OCI-M2 (cell line): ENCODE results near the gene NKAIN2.
"Not testable (repeated sequence)": the region's sequence is repeated elsewhere in the genome, so short reads cannot be mapped to it uniquely, and the experiment has no call there.

Experiments used
- DNase-seq: peaks from one replicate; lab custom pipeline; 2025; ENCODE audit not compliant: unreplicated experiment; lab: John Stamatoyannopoulos, UW

The NKAIN2 gene

DNA sequence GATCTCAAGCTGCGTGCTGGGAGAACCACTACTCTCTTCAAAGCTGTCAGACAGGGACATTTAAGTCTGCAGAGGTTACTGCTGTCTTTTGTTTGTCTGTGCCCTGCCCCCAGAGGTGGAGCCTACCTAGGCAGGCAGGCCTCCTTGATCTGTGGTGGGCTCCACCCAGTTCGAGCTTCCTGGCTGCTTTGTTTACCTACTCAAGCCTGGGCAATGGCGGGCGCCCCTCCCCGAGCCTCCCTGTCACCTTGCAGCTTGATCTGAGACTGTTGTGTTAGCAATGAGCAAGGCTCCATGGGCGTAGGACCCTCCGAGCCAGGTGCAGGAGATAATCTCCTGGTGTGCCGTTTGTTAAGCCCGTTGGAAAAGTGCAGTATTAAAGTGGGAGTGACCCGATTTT, 609.0 kb downstream of the NKAIN2 start:
- DNase-seq, result not testable (repeated sequence)

GRCh38 chr6:124420116-124420840, 616.6 kb downstream of the NKAIN2 start:
- DNase-seq, result no peak

- no peak for DNase-seq
Observed at GRCh38 chr6:124423621-124424020, 620.0 kb downstream of the NKAIN2 start.

GRCh38 chr6:124430740-124431318, 627.2 kb downstream of the NKAIN2 start:
- DNase-seq, result no peak

GRCh38 chr6:124432620-124433019, 629.0 kb downstream of the NKAIN2 start:
- DNase-seq, result no peak

DNA sequence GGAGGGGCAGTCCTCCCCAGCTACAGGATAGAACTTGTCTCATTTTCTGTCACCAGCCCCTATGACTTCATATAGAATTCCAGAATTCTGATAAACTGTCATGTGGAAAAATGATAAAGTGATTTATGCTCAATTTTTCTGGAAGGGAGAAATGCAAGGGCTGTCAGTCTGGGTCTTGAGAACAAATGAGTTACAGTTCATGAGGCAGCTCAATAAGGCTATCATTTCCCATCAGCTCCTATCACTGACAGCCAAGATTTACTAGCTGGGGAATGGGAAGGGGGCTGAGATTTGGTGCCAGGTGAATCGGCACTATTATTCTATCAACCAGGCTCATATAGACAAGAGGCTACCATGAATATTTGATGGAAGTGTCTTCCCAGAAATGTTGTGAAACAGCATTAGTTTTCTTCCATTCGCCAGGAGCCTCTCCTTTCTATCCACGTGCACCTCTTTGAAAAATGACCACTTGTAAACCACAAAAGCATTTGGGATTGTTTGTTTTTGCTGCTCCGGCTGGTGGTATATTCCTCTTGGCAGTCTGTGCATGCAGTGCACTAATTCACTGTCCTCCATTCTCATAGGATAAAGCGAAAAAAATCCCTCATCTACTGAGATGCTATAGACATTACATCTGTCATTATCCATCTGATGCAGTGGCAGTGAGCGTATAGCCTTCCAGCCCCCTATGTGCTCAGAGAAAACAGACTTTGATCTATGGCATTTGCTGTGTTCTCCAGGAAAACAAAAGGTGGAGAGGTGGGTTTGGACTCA, 629.9 kb downstream of the NKAIN2 start:
- DNase-seq, result no peak

- no peak for DNase-seq
Observed at GRCh38 chr6:124434421-124434820, 630.8 kb downstream of the NKAIN2 start.

GRCh38 chr6:124436803-124437202, 633.1 kb downstream of the NKAIN2 start:
- DNase-seq, result no peak

- DNase-seq, result no peak
Observed at GRCh38 chr6:124438546-124439065, 634.9 kb downstream of the NKAIN2 start.

GRCh38 chr6:124441450-124441849, 637.8 kb downstream of the NKAIN2 start:
- DNase-seq, result no peak

DNA sequence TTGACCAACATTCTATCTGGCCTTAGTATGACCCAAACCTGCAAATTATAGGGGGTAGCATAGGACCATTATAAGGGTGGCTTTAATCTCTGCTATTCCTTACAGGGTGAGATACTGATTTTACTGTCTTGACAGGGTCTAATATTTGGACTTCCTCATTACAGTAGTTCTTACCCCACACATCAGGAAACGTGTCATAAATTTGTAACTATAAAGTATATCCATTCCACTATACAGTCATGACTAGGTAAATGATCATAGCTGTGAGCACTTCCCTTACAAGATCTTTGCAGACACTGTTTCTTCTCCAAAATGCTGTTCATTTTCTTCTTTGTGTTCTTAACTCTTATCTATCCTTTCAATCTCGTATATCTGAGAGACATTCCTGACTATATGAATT, 639.9 kb downstream of the NKAIN2 start:
- no peak for DNase-seq

GRCh38 chr6:124445581-124445980, 641.9 kb downstream of the NKAIN2 start:
- DNase-seq, result no peak

DNA sequence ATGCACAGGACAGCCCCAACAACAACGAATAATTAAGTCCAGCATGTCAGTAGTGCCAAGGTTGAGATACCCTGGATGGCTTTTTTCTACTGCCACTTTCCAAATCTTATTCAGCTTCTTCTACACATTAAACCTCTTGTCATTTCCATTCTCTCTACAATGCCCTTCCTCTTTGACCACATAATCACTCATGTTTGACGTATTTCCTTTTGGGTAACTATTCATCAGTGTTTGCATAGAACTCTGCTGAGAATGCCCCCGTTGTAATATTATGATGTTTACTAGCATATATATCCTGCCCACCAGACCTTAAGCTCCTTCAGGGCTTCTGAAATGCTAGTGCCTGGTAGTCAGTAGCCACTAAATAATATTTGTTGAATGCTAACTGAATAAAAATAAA, 643.3 kb downstream of the NKAIN2 start:
- DNase-seq, result no peak

DNA sequence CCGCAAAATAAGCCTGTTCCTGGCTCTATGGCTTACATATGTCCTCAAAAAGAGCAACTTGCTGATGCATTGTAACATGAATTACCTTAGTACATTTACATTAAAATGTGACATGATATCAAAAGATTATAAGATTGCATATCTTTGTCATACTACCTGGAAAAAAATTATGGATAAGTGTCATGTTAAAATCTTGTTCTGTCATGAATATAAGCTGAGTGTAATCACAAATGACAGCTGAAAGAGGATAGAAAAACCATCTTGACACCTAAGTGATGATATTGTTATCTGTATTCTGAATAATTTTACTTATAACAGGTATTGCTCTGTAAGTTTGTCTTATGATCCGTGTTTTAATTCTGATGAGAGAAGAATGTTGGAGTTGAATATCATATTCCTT, 655.6 kb downstream of the NKAIN2 start:
- no peak for DNase-seq

DNA sequence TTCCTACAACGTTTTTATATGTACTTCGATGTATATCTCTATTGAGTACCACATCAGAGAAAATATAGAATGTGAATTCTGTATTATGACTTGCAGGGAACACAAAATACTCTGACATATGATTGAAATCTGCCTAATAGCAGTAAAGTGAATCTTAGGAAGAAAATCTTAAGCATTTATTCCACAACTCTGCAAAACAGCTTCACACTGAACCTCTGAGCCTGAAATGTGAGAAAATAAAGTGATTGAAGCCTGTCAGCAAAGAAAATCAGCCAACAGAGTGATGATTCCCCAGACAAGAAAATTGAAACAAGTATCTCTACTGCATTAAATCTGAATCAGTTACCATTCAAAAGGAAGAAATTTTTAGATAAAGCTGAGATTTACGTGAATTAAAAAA, 659.1 kb downstream of the NKAIN2 start:
- no peak for DNase-seq

GRCh38 chr6:124463271-124463670, 659.6 kb downstream of the NKAIN2 start:
- DNase-seq, result no peak

DNA sequence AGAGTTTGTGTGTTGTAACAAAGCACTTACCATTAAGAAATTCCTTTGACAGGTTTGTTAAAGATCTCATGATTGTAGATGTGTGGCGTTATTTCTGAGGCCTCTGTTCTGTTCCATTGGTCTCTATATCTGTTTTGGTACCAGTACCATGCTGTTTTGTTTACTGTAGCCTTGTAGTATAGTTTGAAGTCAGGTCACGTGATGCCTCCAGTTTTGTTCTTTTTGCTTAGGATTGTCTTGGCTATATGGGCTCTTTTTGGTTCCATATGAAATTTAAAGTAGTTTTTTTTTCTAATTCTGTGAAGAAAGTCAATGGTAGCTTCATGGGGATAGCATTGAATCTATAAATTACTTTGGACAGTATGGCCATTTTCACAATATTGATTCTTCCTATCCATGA, 660.9 kb downstream of the NKAIN2 start:
- not testable (repeated sequence) for DNase-seq

GRCh38 chr6:124466949-124467348, 663.3 kb downstream of the NKAIN2 start:
- no peak for DNase-seq

DNA sequence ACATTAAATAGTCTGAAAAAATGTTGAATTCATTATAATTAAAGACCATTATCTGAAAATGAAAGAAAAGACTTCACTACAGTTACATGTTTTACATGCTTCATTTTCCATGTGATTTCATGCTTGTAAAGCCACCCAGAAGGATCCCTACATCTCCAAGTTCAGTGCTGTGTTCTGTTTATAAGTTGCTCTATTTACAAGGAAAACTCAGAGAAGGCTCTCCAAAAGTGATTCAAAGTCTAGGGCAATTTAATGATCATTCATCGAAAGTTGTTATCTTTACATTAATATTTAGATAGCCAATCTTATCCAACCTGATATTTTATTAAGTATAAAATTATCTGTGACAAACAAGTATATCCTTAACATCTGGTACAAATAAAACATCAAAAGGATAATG, 663.7 kb downstream of the NKAIN2 start:
- DNase-seq, result no peak

DNA sequence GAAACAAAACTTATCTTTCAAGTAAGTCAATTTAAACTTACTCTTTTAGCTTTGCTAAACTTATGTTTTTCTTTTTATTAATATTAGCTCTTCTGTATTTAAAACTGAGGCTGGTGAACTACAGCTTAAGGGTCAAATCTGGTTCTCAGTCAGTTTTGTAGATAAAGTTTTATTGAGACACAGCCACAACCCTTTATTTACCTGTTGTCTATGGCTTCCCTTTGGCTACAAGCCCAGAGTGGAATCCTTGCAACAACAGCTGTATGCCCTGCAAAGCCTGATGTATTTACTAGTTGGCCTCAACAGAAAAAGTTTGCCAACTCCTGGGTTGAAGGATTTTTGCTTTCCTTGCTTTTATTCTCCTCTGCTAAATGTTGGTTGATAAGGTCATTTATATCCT, 667.1 kb downstream of the NKAIN2 start:
- DNase-seq, result no peak

DNA sequence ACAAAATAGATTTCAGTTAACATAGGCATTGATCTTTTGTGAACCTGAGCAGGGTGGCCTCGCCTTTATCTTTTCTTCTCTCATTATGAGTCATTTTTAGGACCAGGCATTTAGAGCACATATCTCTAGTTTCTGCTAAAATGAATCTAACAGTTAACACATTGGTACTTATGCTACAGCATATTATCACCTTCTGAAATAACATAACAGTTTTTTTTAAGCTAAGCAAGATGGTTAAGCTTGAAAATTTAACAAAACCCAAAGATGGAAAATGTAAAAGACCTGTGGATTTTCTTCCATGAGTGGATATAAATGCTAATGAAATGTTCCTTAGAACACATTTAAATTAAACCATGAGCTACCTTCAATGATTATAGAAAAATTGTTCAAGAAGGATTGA, 671.5 kb downstream of the NKAIN2 start:
- no peak for DNase-seq

- no peak for DNase-seq
Observed at GRCh38 chr6:124478906-124479305, 675.2 kb downstream of the NKAIN2 start.
